H9 (cell line): ENCODE results near the gene PID1. TPM values are rescaled to one million over a fixed set of nuclear protein-coding genes. Genes with fewer than 3 reads are reported as not detected.

Experiments
- DNase-seq: peaks from one replicate; pipeline ENCODE4 v3.0.0-alpha.2; 2017
- H2AFZ ChIP-seq: one replicate; pipeline ENCODE4 v1.6.1; 2013; ENCODE audit warnings: mild to moderate bottlenecking, low read length, control low read depth, moderate library complexity
- H2AK5ac ChIP-seq: 2 replicates; pipeline ENCODE4 v1.6.1; 2013; ENCODE audit warnings: low read length, control low read depth, mixed read lengths; ENCODE audit not compliant: insufficient read length
- H2BK120ac ChIP-seq: one replicate; pipeline ENCODE4 v1.6.1; 2013; ENCODE audit warnings: low read depth, mild to moderate bottlenecking, low read length, control low read depth, inconsistent platforms; ENCODE audit not compliant: poor library complexity, severe bottlenecking
- H2BK12ac ChIP-seq: 2 replicates; pipeline ENCODE4 v1.6.1; 2013; ENCODE audit warnings: low read length, control low read depth, mixed read lengths, low read depth; ENCODE audit not compliant: insufficient read length
- H2BK15ac ChIP-seq: 2 replicates; pipeline ENCODE4 v1.6.1; 2013; ENCODE audit warnings: low read depth, low read length, control low read depth
- H2BK20ac ChIP-seq: one replicate; pipeline ENCODE4 v1.6.1; 2013; ENCODE audit warnings: low read depth, mild to moderate bottlenecking, low read length, control low read depth, inconsistent platforms; ENCODE audit not compliant: poor library complexity, severe bottlenecking
- H2BK5ac ChIP-seq: 2 replicates; pipeline ENCODE4 v1.6.1; 2013; ENCODE audit warnings: low read length, control low read depth, mixed read lengths; ENCODE audit not compliant: insufficient read length
- H3K14ac ChIP-seq: 2 replicates; pipeline ENCODE4 v1.6.1; 2013; ENCODE audit warnings: low read length, control low read depth; ENCODE audit not compliant: insufficient read depth
- H3K18ac ChIP-seq: 2 replicates; pipeline ENCODE4 v1.6.1; 2013; ENCODE audit warnings: low read depth, mild to moderate bottlenecking, mixed read lengths, low read length, control low read depth; ENCODE audit not compliant: insufficient read length
- H3K23ac ChIP-seq: 2 replicates; pipeline ENCODE4 v1.6.1; 2013; ENCODE audit warnings: low read length, control low read depth, mixed read lengths, low read depth; ENCODE audit not compliant: insufficient read length
- H3K23me2 ChIP-seq: 2 replicates; pipeline ENCODE4 v1.6.1; 2013; ENCODE audit warnings: low read depth, mild to moderate bottlenecking, mixed read lengths, low read length, control low read depth; ENCODE audit not compliant: insufficient read length, poor library complexity, severe bottlenecking
- H3K27ac ChIP-seq: 2 replicates; pipeline ENCODE4 v1.5.1; 2013; ENCODE audit warnings: low read length, control low read depth, mixed read lengths, low read depth; ENCODE audit not compliant: insufficient read length
- H3K27me3 ChIP-seq: 2 replicates; pipeline ENCODE4 v1.6.1; 2013; ENCODE audit warnings: low read length, control low read depth, inconsistent platforms; ENCODE audit not compliant: insufficient read depth
- H3K4ac ChIP-seq: 2 replicates; pipeline ENCODE4 v1.6.1; 2013; ENCODE audit warnings: low read depth, mild to moderate bottlenecking, control low read depth, inconsistent platforms, low read length, moderate library complexity
- H3K4me1 ChIP-seq: 2 replicates; pipeline ENCODE4 v1.6.1; 2013; ENCODE audit warnings: low read length, control low read depth, inconsistent platforms; ENCODE audit not compliant: insufficient read depth
- H3K4me2 ChIP-seq: 2 replicates; pipeline ENCODE4 v1.6.1; 2013; ENCODE audit warnings: low read length, control low read depth, mixed read lengths; ENCODE audit not compliant: insufficient read length, insufficient read depth
- H3K56ac ChIP-seq: 2 replicates; pipeline ENCODE4 v1.6.1; 2013; ENCODE audit warnings: low read depth, mild to moderate bottlenecking, mixed read lengths, low read length, control low read depth; ENCODE audit not compliant: insufficient read length
- H3K79me1 ChIP-seq: 2 replicates; pipeline ENCODE4 v1.6.1; 2013; ENCODE audit warnings: low read depth, mild to moderate bottlenecking, moderate library complexity, low read length, control low read depth, inconsistent platforms; ENCODE audit not compliant: insufficient read depth, poor library complexity, severe bottlenecking
- H3K79me2 ChIP-seq: 2 replicates; pipeline ENCODE4 v1.6.1; 2013; ENCODE audit warnings: low read length, control low read depth, inconsistent platforms; ENCODE audit not compliant: insufficient read depth
- H3K9ac ChIP-seq: 2 replicates; pipeline ENCODE4 v1.6.1; 2013; ENCODE audit warnings: low read length, control low read depth, mixed read lengths; ENCODE audit not compliant: insufficient read length; ENCODE audit errors: extremely low read depth
- H3K9me3 ChIP-seq: one replicate; pipeline ENCODE4 v1.6.1; 2013; ENCODE audit warnings: low read depth, low read length, inconsistent platforms; ENCODE audit not compliant: control insufficient read depth
- H3T11ph ChIP-seq: one replicate; pipeline ENCODE4 v1.6.1; 2013; ENCODE audit warnings: mild to moderate bottlenecking, low read length, control low read depth, inconsistent platforms
- H4K20me1 ChIP-seq: one replicate; pipeline ENCODE4 v1.6.1; 2013; ENCODE audit not compliant: control insufficient read depth, insufficient read length, insufficient read depth
- H4K5ac ChIP-seq: 2 replicates; pipeline ENCODE4 v1.6.1; 2013; ENCODE audit warnings: low read depth, mild to moderate bottlenecking, mixed read lengths, low read length, control low read depth; ENCODE audit not compliant: insufficient read length
- H4K8ac ChIP-seq: replicated peaks from 2 replicates; pipeline ENCODE4 v1.6.1; 2013; ENCODE audit warnings: low read length, control low read depth, mixed read lengths, low read depth; ENCODE audit not compliant: insufficient read length
- H4K91ac ChIP-seq: 2 replicates; pipeline ENCODE4 v1.6.1; 2013; ENCODE audit warnings: low read depth, mild to moderate bottlenecking, moderate library complexity, mixed read lengths, low read length, control low read depth; ENCODE audit not compliant: insufficient read length
- H3K27ac Mint-ChIP-seq, 3 experiments: 2 replicates in 2 of 3; 3 replicates in 1 of 3; pipeline ENCODE4 v1.8.0; 2020 to 2021; ENCODE audit warnings: mixed read lengths in 3 of 3, mild to moderate bottlenecking in 1 of 3, moderate library complexity in 1 of 3
- H3K27me3 Mint-ChIP-seq: 2 replicates; pipeline ENCODE4 v1.8.0; 2021; ENCODE audit warnings: low read depth, mild to moderate bottlenecking, moderate library complexity, mixed read lengths
- H3K36me3 Mint-ChIP-seq, 3 experiments: 2 replicates in 2 of 3; 3 replicates in 1 of 3; pipeline ENCODE4 v1.8.0; 2020 to 2021; ENCODE audit warnings: low read depth in 3 of 3, mixed read lengths in 3 of 3; ENCODE audit not compliant: insufficient read depth in 1 of 3
- H3K4me1 Mint-ChIP-seq, 2 experiments: 2 replicates each; pipeline ENCODE4 v1.8.0; 2020; ENCODE audit warnings: mixed read lengths in 2 of 2
- H3K4me3 Mint-ChIP-seq, 2 experiments: 2 replicates in 1 of 2; 3 replicates in 1 of 2; pipeline ENCODE4 v1.8.0; 2020 to 2021; ENCODE audit warnings: mild to moderate bottlenecking in 2 of 2, mixed read lengths in 2 of 2, moderate library complexity in 1 of 2
- H3K9me3 Mint-ChIP-seq, 2 experiments: 2 replicates in 1 of 2; 3 replicates in 1 of 2; pipeline ENCODE4 v1.8.0; 2020; ENCODE audit warnings: mild to moderate bottlenecking in 2 of 2, mixed read lengths in 2 of 2, moderate library complexity in 1 of 2
- CTCF ChIP-seq: fragments of 200-600 bp; sonication (generic); conservative IDR thresholded peaks from 3 replicates; pipeline ENCODE4 v1.8.0; 2021; ENCODE audit warnings: antibody characterized with exemption, mild to moderate bottlenecking
- WGBS: extraction: QIAGEN DNeasy Blood & Tissue Kit; methylation state at CpG from one replicate; pipeline ENCODE4 v1.1.7; 2013; ENCODE audit warnings: missing lambda C conversion rate, low lambda C conversion rate, mixed read lengths; ENCODE audit not compliant: insufficient read length; ENCODE audit errors: extremely low coverage; 5-methylcytosine and 5-hydroxymethylcytosine counted together
- total RNA-seq: library from RNA; stranded (reverse); gene quantifications from 2 replicates; pipeline ENCODE4 v1.2.1, GENCODE V29; 2021

PID1 gene
- total RNA-seq, 1 experiment from 2014 or later = 1.4 TPM

- H3K9me3 Mint-ChIP-seq = no peaks in the 10 kb centered on the region; a peak in 1 of 5 replicates
- H3K4me3 Mint-ChIP-seq = no peak overlapping the region
- no peak overlapping the region for H3K18ac ChIP-seq
- no peak overlapping the region for H3K4me2 ChIP-seq
- H3K79me2 ChIP-seq = no peaks in the 10 kb centered on the region
- no peak overlapping the region for H4K91ac ChIP-seq
- no peak overlapping the region for H4K5ac ChIP-seq
- H3K27me3 Mint-ChIP-seq = no peaks in the 10 kb centered on the region
- no peak overlapping the region for H3K23ac ChIP-seq
- no peak overlapping the region for H3T11ph ChIP-seq
- no peak overlapping the region for H2BK5ac ChIP-seq
- H3K14ac ChIP-seq = no peak overlapping the region
- H3K4me1 Mint-ChIP-seq = peaks cover 10% of the 10 kb centered on the region in 2 experiments
- H3K9me3 ChIP-seq = no peaks in the 10 kb centered on the region
- no CpG with 5 or more reads among the region's 4 CpGs for WGBS
- no peak overlapping the region; a peak in 1 of 7 replicates for H3K27ac Mint-ChIP-seq
- no peak for DNase-seq
- no peak overlapping the region for H3K56ac ChIP-seq
- no peak overlapping the region for H2BK12ac ChIP-seq
- no peak overlapping the region for H3K27ac ChIP-seq
- H2BK15ac ChIP-seq = no peak overlapping the region
- H2BK20ac ChIP-seq = no peak overlapping the region
- H2BK120ac ChIP-seq = no peak overlapping the region
- H4K20me1 ChIP-seq = no peaks in the 10 kb centered on the region
- H2AK5ac ChIP-seq = no peak overlapping the region
- no peak for TF ChIP-seq CTCF
- no peak overlapping the region for H4K8ac ChIP-seq
- no peak overlapping the region for H2AFZ ChIP-seq
- H3K79me1 ChIP-seq = no peaks in the 10 kb centered on the region
- no peak overlapping the region for H3K4ac ChIP-seq
- no peaks in the 10 kb centered on the region for H3K23me2 ChIP-seq
- H3K4me1 ChIP-seq = no peaks in the 10 kb centered on the region; the same call in 1 of the 2 replicates
- no peaks in the 10 kb centered on the region; a peak in 1 of 7 replicates for H3K36me3 Mint-ChIP-seq
- no peak overlapping the region for H3K9ac ChIP-seq
- no peaks in the 10 kb centered on the region for H3K27me3 ChIP-seq
Observed at GRCh38 chr2:229210641-229211040, 60.4 kb downstream of the PID1 start.
